Nephron progenitor cell (in vitro differentiated cells): ENCODE data around the gene THAP2.
A peak's percentile ranks its signal among the peaks of the same experiment; 100 is the strongest.
"Not testable (repeated sequence)": the region's sequence is repeated elsewhere in the genome, so short reads cannot be mapped to it uniquely, and the experiment has no call there.

Experiments
- DNase-seq: peaks from one replicate; pipeline ENCODE4 v3.0.0; 2021
- H3K27ac Mint-ChIP-seq: 2 replicates; pipeline ENCODE4 v1.8.0; 2021; ENCODE audit warnings: mild to moderate bottlenecking, moderate library complexity, mixed read lengths
- H3K27me3 Mint-ChIP-seq: 2 replicates; pipeline ENCODE4 v1.8.0; 2021; ENCODE audit warnings: mild to moderate bottlenecking, low read depth, mixed read lengths; ENCODE audit not compliant: poor library complexity
- H3K36me3 Mint-ChIP-seq: 2 replicates; pipeline ENCODE4 v1.8.0; 2021; ENCODE audit warnings: low read depth, mixed read lengths
- H3K4me1 Mint-ChIP-seq: 2 replicates; pipeline ENCODE4 v1.8.0; 2021; ENCODE audit warnings: mixed read lengths
- H3K4me3 Mint-ChIP-seq: 2 replicates; pipeline ENCODE4 v1.8.0; 2021; ENCODE audit warnings: mild to moderate bottlenecking, moderate library complexity, mixed read lengths
- H3K9me3 Mint-ChIP-seq: 2 replicates; pipeline ENCODE4 v1.8.0; 2021; ENCODE audit warnings: mild to moderate bottlenecking, moderate library complexity, mixed read lengths
- TF ChIP-seq, protein P1 (sequence below): fragments of 200-600 bp; sonication (generic); IDR thresholded peaks from 2 replicates; pipeline ENCODE4 v1.5.0; 2021; ENCODE audit warnings: antibody characterized with exemption

The THAP2 gene

DNA sequence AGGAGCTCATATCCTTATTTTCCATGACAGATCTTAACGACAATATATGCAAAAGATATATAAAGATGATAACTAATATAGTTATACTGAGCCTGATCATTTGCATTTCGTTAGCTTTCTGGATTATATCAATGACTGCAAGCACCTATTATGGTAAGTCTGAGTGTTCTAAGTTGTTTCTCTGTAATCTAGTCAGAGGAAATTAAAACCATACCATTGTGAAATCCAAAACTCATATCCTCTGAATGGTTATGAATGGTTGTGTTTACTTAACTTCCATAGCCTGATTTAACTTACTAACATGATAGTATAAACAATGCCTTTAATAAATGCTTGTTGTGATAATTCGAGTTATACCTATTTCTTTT, 22.5 kb downstream of the THAP2 start:
- Mint-ChIP-seq H3K9me3 (no peaks in the 10 kb centered on the region), H3K4me1 (peaks cover 34% of the 10 kb centered on the region), H3K4me3 (peak overlapping the region; percentile 94), H3K36me3 (no peaks in the 10 kb centered on the region), H3K27ac (no peak overlapping the region), H3K27me3 (no peaks in the 10 kb centered on the region)
- no peak for DNase-seq
- TF ChIP-seq, protein P1, sequence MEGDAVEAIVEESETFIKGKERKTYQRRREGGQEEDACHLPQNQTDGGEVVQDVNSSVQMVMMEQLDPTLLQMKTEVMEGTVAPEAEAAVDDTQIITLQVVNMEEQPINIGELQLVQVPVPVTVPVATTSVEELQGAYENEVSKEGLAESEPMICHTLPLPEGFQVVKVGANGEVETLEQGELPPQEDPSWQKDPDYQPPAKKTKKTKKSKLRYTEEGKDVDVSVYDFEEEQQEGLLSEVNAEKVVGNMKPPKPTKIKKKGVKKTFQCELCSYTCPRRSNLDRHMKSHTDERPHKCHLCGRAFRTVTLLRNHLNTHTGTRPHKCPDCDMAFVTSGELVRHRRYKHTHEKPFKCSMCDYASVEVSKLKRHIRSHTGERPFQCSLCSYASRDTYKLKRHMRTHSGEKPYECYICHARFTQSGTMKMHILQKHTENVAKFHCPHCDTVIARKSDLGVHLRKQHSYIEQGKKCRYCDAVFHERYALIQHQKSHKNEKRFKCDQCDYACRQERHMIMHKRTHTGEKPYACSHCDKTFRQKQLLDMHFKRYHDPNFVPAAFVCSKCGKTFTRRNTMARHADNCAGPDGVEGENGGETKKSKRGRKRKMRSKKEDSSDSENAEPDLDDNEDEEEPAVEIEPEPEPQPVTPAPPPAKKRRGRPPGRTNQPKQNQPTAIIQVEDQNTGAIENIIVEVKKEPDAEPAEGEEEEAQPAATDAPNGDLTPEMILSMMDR, result no peak

DNA sequence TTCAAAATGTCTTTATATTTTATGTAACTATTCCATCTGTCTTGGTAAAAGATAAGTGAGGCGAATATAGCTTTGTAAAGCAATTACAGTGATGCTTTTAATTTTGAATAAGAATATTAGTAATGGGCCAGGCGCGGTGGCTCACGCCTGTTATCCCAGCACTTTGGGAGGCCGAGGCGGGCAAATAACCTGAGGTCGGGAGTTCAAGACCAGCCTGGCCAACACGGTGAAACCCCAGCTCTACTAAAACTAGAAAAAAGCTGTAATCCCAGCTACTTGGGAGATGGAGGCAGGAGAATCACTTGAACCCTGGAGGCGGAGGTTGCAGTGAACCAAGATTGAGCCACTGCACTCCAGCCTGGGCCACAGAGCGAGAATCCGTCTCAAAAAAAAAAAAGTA, 23.1 kb downstream of the THAP2 start:
- H3K4me3 Mint-ChIP-seq, result peak overlapping the region; percentile 94
- H3K27me3 Mint-ChIP-seq, H3K9me3 Mint-ChIP-seq, DNase-seq, H3K36me3 Mint-ChIP-seq, H3K27ac Mint-ChIP-seq: not testable (repeated sequence)
- H3K4me1 Mint-ChIP-seq, result peaks cover 38% of the 10 kb centered on the region

DNA sequence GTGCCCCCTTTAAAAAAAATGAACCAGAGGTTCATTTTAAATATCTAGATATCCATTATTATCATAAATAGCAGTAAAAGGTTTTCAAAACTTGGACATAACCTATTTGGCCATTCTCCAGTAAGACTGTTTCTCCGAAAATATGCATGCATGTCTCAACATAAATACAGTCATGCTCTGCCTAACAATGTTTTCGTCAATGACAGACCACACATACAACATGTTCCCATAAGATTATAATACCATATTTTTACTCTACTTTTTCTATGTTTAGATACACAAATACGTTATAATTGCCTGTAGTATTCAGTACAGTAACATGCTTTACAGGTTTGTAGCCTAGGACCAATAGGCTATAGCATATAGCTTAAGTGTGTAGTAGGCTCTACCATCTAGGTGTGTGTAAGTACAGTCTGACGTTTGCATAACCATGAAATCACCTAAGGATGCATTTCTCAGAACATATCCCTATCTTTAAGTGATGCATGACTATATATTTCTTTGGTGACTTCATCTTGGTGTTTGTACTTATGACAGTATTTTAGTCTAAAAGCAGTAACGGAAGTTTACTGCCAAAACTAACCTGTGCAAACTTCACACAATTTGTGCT, 25.0 kb downstream of the THAP2 start:
- Mint-ChIP-seq H3K9me3 (no peaks in the 10 kb centered on the region), H3K4me3 (no peak overlapping the region)
- TF ChIP-seq, protein P1, result no peak

DNA sequence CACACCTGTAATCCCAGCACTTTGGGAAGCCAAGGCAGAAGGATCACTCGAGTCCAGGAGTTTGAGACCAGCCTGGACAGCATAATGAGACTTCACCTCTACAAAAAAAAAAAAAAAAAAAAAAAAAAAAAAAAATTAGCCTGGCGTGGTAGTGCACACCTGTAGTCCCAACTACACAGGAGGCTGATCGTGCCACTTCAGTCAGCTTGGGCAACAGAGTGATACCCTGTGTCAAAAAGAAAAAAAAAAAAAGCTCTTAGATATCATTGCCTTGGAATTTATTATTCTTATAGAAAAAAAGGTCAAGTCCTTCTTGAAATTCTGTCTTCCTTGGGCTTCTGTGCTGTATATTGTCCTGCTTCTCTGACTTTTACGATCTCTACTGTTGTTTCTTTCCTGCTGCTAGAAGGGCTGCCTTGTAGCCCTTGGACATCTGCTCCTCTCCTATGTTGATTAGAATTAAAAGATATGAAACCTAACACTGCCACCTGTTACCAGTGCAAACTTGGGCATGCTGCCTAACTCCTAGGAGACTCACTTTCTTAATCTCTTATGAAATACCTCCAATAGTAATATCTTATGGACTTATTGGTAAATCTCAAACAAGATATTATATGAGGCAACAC, 27.5 kb downstream of the THAP2 start:
- H3K27ac Mint-ChIP-seq, result no peak overlapping the region
- DNase-seq, result no peak

More for the DNA sequence above, 25.0 kb downstream of the THAP2 start:
- no peak overlapping the region for H3K27ac Mint-ChIP-seq
- H3K36me3 Mint-ChIP-seq, result no peaks in the 10 kb centered on the region
- H3K27me3 Mint-ChIP-seq, result no peaks in the 10 kb centered on the region
- no peak for DNase-seq
- H3K4me1 Mint-ChIP-seq, result peaks cover 38% of the 10 kb centered on the region

DNA sequence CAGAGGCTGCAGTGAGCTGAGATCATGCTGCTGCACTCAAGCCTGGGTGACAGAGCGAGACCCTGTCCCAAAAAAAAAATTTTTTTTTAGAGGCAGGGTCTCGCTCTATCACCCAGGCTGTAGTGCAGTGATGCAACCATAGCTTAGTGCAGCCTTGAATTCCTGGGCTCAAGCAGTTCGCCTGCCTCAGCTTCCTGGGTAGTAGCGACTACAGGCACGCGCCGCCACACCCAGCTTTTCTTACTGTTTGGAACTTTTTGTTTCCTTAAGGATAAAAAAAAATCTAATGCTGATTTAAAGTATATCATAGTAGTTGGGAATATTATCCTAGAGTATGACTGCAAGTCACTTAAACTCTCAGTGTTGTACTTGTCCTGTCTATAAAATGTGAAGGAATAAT, 29.0 kb downstream of the THAP2 start:
- Mint-ChIP-seq H3K9me3 (no peaks in the 10 kb centered on the region), H3K27me3 (no peaks in the 10 kb centered on the region), H3K4me3 (no peak overlapping the region), H3K27ac (no peak overlapping the region), H3K36me3 (peaks cover 16% of the 10 kb centered on the region), H3K4me1 (peaks cover 21% of the 10 kb centered on the region)
- TF ChIP-seq, protein P1, result no peak
- no peak for DNase-seq

More for the DNA sequence above, 27.5 kb downstream of the THAP2 start:
- Mint-ChIP-seq H3K27me3 (no peaks in the 10 kb centered on the region), H3K9me3 (no peaks in the 10 kb centered on the region), H3K4me1 (peaks cover 33% of the 10 kb centered on the region), H3K4me3 (no peak overlapping the region), H3K36me3 (peaks cover 5% of the 10 kb centered on the region)
- TF ChIP-seq, protein P1, result no peak

DNA sequence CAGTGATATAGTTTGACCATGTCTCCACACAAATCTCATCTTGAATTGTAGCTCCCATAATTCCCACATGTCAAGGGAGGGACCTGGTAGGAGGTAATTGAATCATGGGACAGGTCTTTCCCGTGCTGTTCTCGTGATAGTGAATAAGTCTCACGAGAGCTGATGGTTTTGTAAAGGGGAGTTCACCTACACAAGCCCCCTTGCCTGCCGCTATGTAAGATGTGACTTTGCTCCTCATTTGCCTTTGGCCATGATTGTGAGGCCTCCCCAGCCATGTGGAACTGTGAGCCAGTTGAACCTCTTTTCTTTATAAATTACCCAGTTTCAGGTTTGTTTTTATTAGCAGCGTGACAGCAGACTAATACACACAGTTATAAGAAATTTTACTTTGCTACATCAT, 29.6 kb downstream of the THAP2 start:
- H3K9me3 Mint-ChIP-seq, H3K27me3 Mint-ChIP-seq, DNase-seq, H3K4me3 Mint-ChIP-seq: not testable (repeated sequence)
- peak overlapping the region; percentile 57 for H3K27ac Mint-ChIP-seq
- H3K4me1 Mint-ChIP-seq, result peaks cover 15% of the 10 kb centered on the region
- peaks cover 21% of the 10 kb centered on the region for H3K36me3 Mint-ChIP-seq
